Measurements from ENCODE around the gene MCCD1.
"Not testable (repeated sequence)": the region's sequence is repeated elsewhere in the genome, so short reads cannot be mapped to it uniquely, and the experiment has no call there.

Gene MCCD1, protein sequence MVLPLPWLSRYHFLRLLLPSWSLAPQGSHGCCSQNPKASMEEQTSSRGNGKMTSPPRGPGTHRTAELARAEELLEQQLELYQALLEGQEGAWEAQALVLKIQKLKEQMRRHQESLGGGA
- 0 reads per million in 3 donors for total RNA-seq

DNA sequence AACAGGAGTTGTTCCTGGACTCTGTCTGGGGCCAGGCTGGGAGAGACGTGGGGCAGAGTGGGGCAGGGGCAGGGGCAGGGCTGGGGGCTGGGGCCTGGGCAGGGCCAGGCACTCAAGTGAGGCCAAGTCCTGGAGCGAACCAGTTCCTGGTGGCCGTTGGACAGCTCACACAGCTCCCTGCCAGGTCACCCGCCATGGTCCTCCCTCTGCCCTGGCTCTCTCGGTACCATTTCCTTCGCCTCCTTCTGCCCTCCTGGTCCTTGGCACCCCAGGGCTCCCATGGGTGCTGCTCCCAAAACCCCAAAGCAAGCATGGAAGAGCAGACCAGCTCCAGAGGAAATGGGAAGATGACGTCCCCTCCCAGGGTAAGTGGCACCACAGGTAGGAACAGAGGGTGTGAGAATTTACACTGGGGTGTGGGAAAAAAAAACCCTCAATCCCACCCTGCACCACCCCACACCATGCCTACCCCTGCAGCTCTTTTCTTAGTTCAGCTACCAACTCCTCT is at the start of gene MCCD1:
TSS of gene MCCD1 (plus strand) at position 142 of the 508 bp plus-strand sequence. CDS start at position 195, 53 bp downstream.
- no peaks in the 10 kb centered on the region for H3K27me3 ChIP-seq (replicated peaks; ENCODE audit: control insufficient read depth, insufficient read depth, low read length, poor library complexity, severe bottlenecking)
- no peak within 1 kb of the TSS for H3K4me3 ChIP-seq (ENCODE audit: insufficient read depth, low read depth, low read length, poor library complexity, severe bottlenecking)
- peak within 1 kb of the TSS; percentile 7 for H3K27ac ChIP-seq (ENCODE audit: insufficient read depth, low read length, poor library complexity, severe bottlenecking)
- H3K4me1 ChIP-seq (ENCODE audit: control insufficient read depth, insufficient read depth, low read length, poor library complexity, severe bottlenecking) = no peaks in the 10 kb centered on the region
- H3K36me3 ChIP-seq (ENCODE audit: control insufficient read depth, insufficient read depth, low read length) = peaks cover 44% of the 10 kb centered on the region
- no peak for DNase-seq
- no peaks in the 10 kb centered on the region for H3K9me3 ChIP-seq (ENCODE audit: control insufficient read depth, low read length)

DNA sequence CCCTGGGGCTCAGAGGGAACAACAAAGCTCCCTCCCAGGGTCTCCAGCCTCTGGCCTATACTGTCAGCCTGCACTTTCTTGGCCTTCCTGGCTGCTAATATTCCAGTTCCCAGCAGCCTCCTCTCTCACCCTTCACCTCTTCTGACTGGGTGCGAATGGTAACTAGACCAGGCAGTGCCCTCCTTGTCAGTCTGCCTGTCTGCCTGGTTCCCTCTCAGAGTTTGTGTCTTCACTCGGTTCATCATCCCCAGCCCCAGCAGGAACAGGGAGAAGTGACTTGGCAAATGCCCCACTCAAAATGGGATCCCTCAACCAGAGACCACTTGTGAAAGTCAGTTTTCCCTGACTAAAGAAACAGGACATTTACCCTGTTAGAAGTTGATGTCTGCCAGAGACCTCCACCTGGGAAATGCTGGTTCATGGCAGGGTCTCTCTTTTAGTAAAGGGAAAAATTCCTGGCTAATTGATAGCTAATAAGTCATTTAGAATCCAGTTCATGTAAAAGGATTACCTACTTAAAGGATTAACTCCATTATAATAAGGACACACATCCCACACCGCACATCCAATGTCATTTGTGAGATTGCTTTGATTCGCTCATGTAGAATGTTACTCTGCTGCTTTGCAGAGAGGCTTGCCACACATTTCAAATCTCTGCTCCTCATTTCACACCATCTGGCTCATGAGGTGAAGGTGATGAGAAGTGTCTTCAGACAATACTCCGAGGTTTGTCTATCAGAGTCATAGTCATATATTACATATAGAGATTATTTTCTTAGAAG is 49.4 kb upstream of the MCCD1 start:
- Histone ChIP-seq H3K9me3 (ENCODE audit: control insufficient read depth, low read length) (no peaks in the 10 kb centered on the region), H3K27me3 (replicated peaks; ENCODE audit: control insufficient read depth, insufficient read depth, low read length, poor library complexity, severe bottlenecking) (no peaks in the 10 kb centered on the region), H3K27ac (ENCODE audit: insufficient read depth, low read length, poor library complexity, severe bottlenecking) (no peak overlapping the region), H3K4me3 (ENCODE audit: insufficient read depth, low read depth, low read length, poor library complexity, severe bottlenecking) (no peak overlapping the region), H3K36me3 (ENCODE audit: control insufficient read depth, insufficient read depth, low read length) (no peaks in the 10 kb centered on the region), H3K4me1 (ENCODE audit: control insufficient read depth, insufficient read depth, low read length, poor library complexity, severe bottlenecking) (peaks cover 3% of the 10 kb centered on the region)
- no peak for DNase-seq

DNA sequence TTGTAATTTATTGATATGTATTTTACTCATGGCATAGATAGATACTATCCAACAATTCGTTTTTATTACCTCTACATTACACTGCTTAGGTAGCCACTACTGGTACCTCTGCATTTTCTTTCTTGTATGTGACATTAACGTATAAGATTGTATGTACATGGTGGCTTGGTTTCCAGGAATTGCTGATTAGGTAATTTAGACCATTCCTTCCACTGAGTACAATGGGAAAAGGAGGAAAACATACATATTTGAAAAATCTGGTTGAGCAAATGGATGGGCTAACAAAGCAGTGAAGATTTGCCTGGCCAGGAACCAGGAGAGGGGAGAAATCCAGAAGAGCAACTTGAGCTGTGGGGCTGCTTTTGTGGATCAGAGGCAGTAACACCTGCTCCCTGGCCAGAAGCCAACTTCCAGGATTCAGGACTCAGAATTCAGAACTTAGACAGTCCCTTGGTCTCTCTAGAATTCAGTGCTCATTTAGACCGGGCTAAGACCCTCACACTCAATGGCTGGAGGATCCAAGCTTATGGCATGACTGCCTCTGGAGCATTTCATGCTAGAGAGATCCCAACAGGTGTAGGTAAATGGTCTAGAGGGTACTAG is 48.7 kb upstream of the MCCD1 start:
- H3K36me3 ChIP-seq (ENCODE audit: control insufficient read depth, insufficient read depth, low read length) = no peaks in the 10 kb centered on the region
- no peaks in the 10 kb centered on the region for H3K9me3 ChIP-seq (ENCODE audit: control insufficient read depth, low read length)
- H3K4me1 ChIP-seq (ENCODE audit: control insufficient read depth, insufficient read depth, low read length, poor library complexity, severe bottlenecking) = peaks cover 3% of the 10 kb centered on the region
- no peak for DNase-seq
- H3K27me3 ChIP-seq (replicated peaks; ENCODE audit: control insufficient read depth, insufficient read depth, low read length, poor library complexity, severe bottlenecking) = no peaks in the 10 kb centered on the region
- H3K4me3 ChIP-seq (ENCODE audit: insufficient read depth, low read depth, low read length, poor library complexity, severe bottlenecking) = no peak overlapping the region
- H3K27ac ChIP-seq (ENCODE audit: insufficient read depth, low read length, poor library complexity, severe bottlenecking) = no peak overlapping the region

DNA sequence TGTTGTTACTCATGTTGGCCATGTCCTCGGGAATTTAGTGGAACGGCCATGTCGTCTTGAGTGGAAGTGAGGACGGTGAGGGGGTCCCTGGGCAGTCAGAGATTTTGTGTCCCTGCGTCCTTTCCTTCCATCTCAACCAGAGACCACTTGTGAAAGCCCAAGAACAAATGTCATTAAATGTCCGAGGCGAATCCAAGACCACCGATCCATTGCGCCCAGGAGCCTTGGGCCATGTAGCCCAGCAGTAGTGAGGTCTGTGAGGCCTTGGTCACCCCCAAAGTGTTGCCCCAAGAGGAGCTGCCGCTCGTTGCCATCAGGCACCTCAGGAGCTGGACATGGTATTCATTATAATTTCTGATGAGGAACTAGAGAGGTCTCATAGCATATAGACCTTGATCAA is 48.2 kb upstream of the MCCD1 start:
- Histone ChIP-seq H3K36me3 (ENCODE audit: control insufficient read depth, insufficient read depth, low read length) (no peaks in the 10 kb centered on the region), H3K4me3 (ENCODE audit: insufficient read depth, low read depth, low read length, poor library complexity, severe bottlenecking) (no peak overlapping the region), H3K4me1 (ENCODE audit: control insufficient read depth, insufficient read depth, low read length, poor library complexity, severe bottlenecking) (peaks cover 3% of the 10 kb centered on the region), H3K9me3 (ENCODE audit: control insufficient read depth, low read length) (no peaks in the 10 kb centered on the region), H3K27ac (ENCODE audit: insufficient read depth, low read length, poor library complexity, severe bottlenecking) (no peak overlapping the region), H3K27me3 (replicated peaks; ENCODE audit: control insufficient read depth, insufficient read depth, low read length, poor library complexity, severe bottlenecking) (no peaks in the 10 kb centered on the region)
- DNase-seq = no peak

DNA sequence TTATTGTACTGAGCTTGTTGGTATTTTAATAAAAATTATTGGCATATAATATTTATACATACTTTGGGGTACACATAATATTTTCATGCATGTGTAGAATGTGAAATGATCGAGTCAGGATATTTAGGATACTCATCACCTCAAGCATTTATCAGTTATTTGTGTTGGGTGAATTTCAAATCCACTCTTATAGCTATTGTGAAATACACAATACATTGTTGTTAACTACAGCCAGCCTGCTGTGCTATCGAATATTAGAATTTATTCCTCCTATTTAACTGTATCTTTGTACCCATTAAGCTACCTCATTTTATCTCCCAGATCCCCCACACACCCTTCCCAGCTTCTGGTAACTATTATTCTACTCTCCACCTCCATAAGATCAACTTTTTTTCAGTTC is 45.4 kb upstream of the MCCD1 start:
- Histone ChIP-seq H3K27ac (ENCODE audit: insufficient read depth, low read length, poor library complexity, severe bottlenecking) (no peak overlapping the region), H3K27me3 (replicated peaks; ENCODE audit: control insufficient read depth, insufficient read depth, low read length, poor library complexity, severe bottlenecking) (no peaks in the 10 kb centered on the region), H3K36me3 (ENCODE audit: control insufficient read depth, insufficient read depth, low read length) (no peaks in the 10 kb centered on the region), H3K4me3 (ENCODE audit: insufficient read depth, low read depth, low read length, poor library complexity, severe bottlenecking) (no peak overlapping the region), H3K9me3 (ENCODE audit: control insufficient read depth, low read length) (no peaks in the 10 kb centered on the region), H3K4me1 (ENCODE audit: control insufficient read depth, insufficient read depth, low read length, poor library complexity, severe bottlenecking) (no peaks in the 10 kb centered on the region)
- no peak for DNase-seq

DNA sequence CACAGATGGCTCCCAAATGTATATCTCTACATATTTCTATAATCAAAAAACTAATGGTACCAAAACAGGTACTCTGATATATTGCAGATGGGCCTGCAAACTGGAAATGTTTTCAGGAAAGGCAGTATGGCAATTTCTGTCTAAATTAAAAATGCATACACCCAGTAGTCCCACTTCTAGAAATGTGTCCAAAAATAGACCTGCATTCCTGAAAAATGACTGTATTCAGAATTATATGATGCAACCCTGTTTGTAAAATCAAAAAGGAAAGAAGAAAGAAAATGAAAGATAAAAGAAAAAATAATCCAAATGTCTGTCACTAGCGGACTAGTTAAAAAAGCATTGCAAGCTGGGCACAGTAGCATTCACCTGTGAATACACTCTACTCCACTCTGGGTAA is 43.7 kb upstream of the MCCD1 start:
- H3K27ac ChIP-seq (ENCODE audit: insufficient read depth, low read length, poor library complexity, severe bottlenecking) = no peak overlapping the region
- H3K4me3 ChIP-seq (ENCODE audit: insufficient read depth, low read depth, low read length, poor library complexity, severe bottlenecking) = no peak overlapping the region
- H3K4me1 ChIP-seq (ENCODE audit: control insufficient read depth, insufficient read depth, low read length, poor library complexity, severe bottlenecking) = no peaks in the 10 kb centered on the region
- no peaks in the 10 kb centered on the region for H3K9me3 ChIP-seq (ENCODE audit: control insufficient read depth, low read length)
- H3K27me3 ChIP-seq (replicated peaks; ENCODE audit: control insufficient read depth, insufficient read depth, low read length, poor library complexity, severe bottlenecking) = no peaks in the 10 kb centered on the region
- no peaks in the 10 kb centered on the region for H3K36me3 ChIP-seq (ENCODE audit: control insufficient read depth, insufficient read depth, low read length)
- no peak for DNase-seq

DNA sequence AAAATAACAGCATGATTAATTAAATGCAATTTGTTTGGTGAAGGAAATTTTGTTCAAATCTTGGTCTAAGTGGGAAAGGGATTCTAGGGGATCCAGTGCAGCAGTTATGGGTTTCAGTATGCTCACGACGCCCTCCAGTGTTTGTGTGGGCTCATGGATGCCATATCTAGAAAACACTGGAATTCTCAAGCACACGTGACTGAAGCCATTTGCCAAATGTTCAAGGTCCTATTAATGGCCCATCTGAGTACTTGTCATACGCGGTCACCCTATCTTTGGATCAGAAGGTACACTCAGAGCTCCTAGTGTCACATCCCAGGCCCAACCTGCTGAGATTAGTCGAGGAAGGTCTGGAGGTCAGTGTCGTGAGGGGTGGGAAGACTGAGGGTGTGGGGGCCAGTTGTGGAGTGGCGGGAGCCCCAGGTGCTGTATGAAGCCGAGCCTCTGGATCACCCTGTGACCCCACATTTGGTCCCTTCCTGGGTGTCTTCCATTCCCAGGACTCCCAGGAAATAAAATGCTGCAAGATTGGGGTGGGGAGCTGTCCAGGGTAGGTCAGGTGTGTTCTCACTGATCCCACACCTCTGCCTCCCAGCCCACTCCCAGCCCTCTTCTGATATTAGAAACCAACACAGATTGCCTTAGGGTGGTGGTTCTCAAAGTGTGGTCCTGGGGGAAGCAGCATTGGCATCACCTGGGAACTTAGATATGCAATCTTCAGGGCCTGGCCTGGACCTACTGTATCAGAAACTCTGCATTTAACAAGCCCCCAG is 42.5 kb upstream of the MCCD1 start:
- DNase-seq; H3K36me3 ChIP-seq (ENCODE audit: control insufficient read depth, insufficient read depth, low read length); H3K9me3 ChIP-seq (ENCODE audit: control insufficient read depth, low read length): not testable (repeated sequence)

DNA sequence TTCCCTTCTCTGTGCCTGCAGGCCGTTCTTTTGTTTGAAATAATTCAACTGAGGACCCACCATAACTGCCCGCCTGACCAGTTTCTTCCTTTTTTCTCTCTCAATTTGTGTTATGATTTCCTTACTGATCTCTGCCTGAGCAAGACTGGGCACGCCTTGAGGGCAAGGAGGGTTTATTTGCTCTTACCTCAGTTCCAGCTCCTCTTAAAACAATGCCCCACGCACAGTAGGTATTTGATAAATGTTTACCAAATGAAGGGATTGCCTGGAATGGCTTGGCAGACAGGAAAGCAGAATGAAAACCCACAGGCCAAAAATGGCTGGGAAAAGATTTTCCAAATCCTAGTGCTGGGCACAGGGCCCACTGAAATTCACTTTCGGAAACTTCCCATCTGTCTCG is 41.1 kb upstream of the MCCD1 start:
- DNase-seq; H3K4me3 ChIP-seq (ENCODE audit: insufficient read depth, low read depth, low read length, poor library complexity, severe bottlenecking); H3K4me1 ChIP-seq (ENCODE audit: control insufficient read depth, insufficient read depth, low read length, poor library complexity, severe bottlenecking); H3K9me3 ChIP-seq (ENCODE audit: control insufficient read depth, low read length); H3K36me3 ChIP-seq (ENCODE audit: control insufficient read depth, insufficient read depth, low read length); H3K27me3 ChIP-seq (replicated peaks; ENCODE audit: control insufficient read depth, insufficient read depth, low read length, poor library complexity, severe bottlenecking); H3K27ac ChIP-seq (ENCODE audit: insufficient read depth, low read length, poor library complexity, severe bottlenecking): not testable (repeated sequence)

More for the DNA sequence above, 42.5 kb upstream of the MCCD1 start:
- not testable (repeated sequence) for H3K27me3 ChIP-seq (replicated peaks; ENCODE audit: control insufficient read depth, insufficient read depth, low read length, poor library complexity, severe bottlenecking); H3K4me1 ChIP-seq (ENCODE audit: control insufficient read depth, insufficient read depth, low read length, poor library complexity, severe bottlenecking); H3K4me3 ChIP-seq (ENCODE audit: insufficient read depth, low read depth, low read length, poor library complexity, severe bottlenecking); H3K27ac ChIP-seq (ENCODE audit: insufficient read depth, low read length, poor library complexity, severe bottlenecking)

DNA sequence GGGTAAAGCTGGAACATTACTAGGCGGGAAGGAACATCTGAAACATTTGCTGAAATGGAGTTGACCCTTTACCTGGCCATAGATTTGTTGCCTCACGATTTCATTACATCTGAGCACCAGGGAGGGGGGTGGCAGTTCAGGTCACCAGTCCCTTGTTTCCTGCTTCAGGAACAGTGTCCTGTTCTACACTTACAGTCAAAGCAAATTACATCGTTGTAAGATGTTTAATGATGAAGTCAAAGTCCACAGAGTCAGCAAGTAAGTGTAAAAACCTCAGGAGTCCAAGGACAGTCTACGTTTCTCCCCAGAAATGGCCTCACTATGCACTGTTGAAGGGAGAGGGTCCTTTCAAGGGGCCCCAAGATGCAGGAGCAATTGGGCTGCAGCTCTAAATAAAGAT is 39.7 kb upstream of the MCCD1 start:
- H3K4me3 ChIP-seq (ENCODE audit: insufficient read depth, low read depth, low read length, poor library complexity, severe bottlenecking) = no peak overlapping the region

More for the DNA sequence above, 39.7 kb upstream of the MCCD1 start:
- Histone ChIP-seq H3K36me3 (ENCODE audit: control insufficient read depth, insufficient read depth, low read length) (no peaks in the 10 kb centered on the region), H3K4me1 (ENCODE audit: control insufficient read depth, insufficient read depth, low read length, poor library complexity, severe bottlenecking) (no peaks in the 10 kb centered on the region), H3K27ac (ENCODE audit: insufficient read depth, low read length, poor library complexity, severe bottlenecking) (no peak overlapping the region), H3K27me3 (replicated peaks; ENCODE audit: control insufficient read depth, insufficient read depth, low read length, poor library complexity, severe bottlenecking) (no peaks in the 10 kb centered on the region), H3K9me3 (ENCODE audit: control insufficient read depth, low read length) (no peaks in the 10 kb centered on the region)
- DNase-seq = no peak
